A204.1 (cell line): ENCODE data around the gene TRPC1.

Source experiments
- FAIRE-seq: peaks from 2 replicates; lab custom pipeline; 2012; peaks lifted over from hg19 to GRCh38; lab: Jason Lieb, UNC

TRPC1 gene

DNA sequence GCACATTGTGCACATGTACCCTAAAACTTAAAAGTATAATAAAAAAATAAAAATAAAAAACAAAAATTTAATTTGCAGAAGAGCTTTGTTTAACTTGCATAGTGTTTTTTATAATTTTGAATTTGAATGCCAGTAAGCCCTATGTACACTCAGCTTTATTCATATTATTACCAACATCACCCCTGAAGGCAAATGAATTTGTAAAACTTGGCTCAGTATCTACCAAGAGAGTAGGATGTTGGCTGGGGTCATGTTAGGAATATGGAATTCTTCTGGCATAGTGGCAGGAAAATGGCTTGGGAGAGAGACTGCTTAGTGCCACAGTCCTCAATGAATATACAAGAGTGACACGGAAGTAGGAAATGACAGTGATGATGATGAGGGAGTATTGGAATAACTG lies 30.7 kb downstream of the TRPC1 start:
- FAIRE-seq: no peak

DNA sequence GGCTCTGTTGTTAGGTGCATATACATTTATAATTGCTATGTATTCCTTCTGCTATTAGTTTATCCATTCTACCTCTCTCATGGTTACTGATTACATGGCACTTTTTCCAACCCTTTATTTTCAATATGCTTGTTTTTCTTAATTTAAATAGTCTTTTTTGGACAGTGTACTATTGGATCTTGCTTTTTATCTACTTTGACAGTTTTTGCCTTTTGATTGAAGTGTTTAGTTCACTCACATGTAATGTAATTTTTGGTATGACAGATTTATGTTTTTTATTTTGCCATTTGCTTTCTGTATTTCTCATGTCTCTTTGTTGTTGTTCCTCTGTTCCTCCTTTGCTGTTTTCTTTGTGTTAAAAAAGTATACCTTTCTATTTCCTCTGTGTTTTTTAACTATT lies 44.5 kb downstream of the TRPC1 start:
- FAIRE-seq: no peak

- FAIRE-seq: no peak
These were observed 54.1 kb downstream of the TRPC1 start for GRCh38 chr3:142777927-142778326.

DNA sequence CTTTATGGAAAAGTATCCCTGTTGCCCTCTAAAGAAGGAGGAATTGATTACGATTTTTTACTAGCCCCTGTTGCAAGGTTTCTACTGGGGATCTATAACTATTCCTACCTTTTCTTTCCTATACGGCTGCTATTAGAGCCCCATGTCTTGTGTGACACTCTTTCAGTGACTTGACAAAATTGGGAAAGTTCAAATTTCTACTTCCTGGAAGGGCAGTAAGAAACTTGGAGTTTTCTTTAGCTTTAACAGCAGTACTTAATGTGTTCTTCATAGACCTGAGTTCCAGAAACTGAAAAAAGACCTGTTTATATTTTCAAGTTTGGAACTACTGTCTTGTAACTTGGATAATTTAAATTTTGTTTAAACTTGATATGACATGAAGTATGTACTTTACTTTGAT lies 54.7 kb downstream of the TRPC1 start:
- FAIRE-seq: no peak

DNA sequence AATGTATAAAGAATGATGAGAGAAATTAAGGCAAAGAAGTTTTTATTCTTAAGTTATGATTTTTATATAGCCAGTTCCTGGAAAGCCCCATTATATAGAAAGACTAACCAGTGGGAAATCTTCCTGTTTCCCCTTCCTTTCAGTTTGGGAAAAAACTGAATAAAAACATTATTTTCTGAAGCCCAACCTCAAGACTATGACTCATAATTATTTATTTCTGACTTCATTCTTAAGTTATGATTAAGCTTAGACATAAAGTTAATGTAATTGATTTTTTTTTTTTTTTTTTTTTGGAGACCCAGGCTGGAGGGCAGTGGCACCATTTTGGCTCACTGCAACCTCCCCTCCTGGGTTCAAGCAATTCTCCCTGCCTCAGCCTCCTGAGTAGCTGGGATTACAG lies 55.8 kb downstream of the TRPC1 start:
- no peak for FAIRE-seq

- FAIRE-seq: no peak
These were observed 58.8 kb downstream of the TRPC1 start for GRCh38 chr3:142782616-142783015.

GRCh38 chr3:142784228-142784627 lies 60.4 kb downstream of the TRPC1 start:
- FAIRE-seq: no peak

DNA sequence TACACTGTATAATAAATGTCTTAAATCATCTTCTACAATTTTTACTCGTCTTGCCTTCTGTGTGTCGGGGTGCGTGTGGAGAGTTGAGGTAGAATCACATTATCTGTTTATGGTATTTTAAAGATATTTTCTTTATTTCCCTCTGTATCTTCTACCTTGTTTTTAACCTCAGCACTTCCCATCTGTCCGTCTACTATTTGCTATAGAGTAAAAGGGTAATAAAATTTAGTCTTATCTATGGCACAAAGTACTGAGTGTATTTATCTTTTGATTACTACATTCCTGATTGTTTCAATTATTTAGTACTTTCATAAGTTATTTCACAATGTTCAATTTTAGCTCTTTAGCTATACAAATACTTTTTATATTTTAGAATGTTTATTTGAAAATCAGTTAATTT lies 62.2 kb downstream of the TRPC1 start:
- FAIRE-seq: no peak

GRCh38 chr3:142787719-142788118 lies 63.9 kb downstream of the TRPC1 start:
- FAIRE-seq: no peak

DNA sequence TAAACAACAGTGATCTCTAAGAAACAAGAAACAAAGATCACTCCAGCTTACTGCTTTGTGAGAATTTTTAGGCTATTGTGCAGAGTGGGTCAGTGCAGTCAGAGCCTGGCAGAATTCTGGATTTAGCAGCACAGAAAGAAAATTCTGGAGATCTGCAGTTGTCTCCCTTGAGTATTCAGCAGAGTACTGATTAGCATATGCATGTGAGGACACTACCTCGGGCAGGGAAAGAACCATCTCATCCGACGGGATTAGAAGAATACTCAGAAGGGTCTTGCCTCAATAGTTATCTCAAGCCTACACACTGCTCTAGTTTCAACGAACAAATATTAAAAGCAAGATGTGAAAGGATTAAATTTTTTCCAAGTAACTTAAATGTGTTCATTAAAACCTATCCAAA lies 70.7 kb downstream of the TRPC1 start:
- FAIRE-seq: no peak

DNA sequence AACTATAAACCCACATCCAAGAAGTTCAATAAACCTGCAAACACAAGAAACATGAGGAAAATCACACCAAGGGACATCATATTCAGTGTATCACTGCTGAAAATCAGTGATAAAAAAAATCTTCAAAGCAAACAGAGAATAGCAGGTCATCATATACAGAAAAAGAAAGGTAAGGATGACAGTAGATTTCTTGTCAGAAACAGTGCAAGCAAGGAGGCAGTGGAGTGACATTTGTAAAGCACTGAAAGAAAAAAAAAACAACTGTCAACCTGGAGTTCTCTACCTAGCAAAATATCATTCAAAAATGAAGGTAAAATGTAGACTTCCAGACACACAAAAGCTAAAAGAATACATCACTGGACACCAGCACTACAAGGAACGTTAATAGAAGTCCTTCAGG lies 71.5 kb downstream of the TRPC1 start:
- FAIRE-seq: no peak

DNA sequence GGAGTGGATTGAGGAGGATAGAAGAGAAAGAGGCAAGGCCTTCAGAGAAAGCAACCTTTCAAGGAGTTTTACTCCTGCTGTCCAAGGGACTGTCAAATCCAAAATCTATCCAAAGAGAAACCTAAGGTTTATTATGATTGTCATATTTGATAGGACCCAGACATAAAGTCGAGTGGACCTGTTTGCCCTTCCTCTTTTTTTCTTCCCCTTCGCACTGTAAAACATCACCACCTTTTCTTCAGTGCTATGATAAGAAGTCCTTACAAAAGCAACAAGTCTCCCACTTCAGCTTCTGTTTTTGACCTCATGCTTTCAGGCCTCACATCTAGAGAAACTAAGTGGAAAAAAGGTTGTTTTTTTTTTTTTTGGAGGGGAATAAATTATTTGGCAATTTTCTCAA lies 73.0 kb downstream of the TRPC1 start:
- FAIRE-seq: no peak

DNA sequence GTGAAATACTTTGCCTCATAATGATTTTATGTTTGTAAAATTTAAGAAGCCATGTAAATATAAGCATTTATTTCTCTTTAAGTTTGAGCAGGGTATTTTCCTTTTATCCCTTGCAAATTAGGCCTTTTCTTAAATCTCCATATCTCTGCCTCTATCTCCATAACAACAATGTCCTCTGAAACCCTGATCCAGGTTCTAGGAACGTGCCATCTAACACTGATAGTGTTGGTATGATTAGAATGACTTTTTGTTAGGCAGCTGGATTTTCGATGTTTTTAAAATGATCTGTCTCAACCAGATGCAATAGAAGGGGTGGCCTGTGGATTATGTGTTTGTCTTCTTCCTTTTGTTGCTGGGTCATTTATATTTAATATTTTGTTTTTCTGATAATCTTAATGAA lies 77.9 kb downstream of the TRPC1 start:
- FAIRE-seq: no peak

- no peak for FAIRE-seq
These were observed 79.1 kb downstream of the TRPC1 start for GRCh38 chr3:142802891-142803290.

DNA sequence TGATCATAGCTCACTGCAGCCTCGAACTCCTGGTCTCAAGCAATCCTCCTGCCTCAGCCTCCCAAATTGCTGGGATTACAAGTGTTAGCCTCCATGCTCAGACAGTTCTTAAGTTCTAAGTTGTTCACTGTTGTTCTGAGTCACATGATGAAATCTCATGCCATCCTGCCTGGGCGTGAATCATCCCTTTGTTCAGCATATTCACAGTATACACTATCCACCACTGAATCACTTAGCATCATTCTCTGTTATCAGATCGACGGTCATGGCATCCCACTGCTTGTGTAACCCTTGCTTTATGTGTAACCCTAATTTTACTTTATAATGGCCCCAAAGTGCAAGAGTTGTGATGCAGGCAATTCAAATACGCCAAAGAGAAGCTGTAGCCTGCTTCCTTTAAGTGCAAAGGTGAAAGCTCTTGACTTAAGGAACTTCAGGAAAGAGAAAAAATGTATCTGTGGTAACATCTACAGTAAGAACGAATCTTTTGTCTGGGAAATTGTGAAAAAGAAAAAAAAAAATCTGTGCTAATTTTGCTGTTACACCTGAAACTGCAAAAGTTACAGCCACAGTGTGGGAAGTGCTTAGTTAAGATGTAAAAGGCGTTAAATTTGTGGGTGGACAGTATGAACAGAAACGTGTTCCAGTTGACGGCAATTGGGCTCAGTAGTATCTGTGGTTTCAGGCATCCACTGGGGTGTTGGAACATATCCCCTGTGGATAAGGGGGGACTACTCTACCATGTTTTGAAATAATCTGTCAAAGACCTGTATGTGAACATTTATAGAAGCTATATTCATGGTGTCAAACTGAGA lies 84.5 kb downstream of the TRPC1 start:
- no peak for FAIRE-seq

DNA sequence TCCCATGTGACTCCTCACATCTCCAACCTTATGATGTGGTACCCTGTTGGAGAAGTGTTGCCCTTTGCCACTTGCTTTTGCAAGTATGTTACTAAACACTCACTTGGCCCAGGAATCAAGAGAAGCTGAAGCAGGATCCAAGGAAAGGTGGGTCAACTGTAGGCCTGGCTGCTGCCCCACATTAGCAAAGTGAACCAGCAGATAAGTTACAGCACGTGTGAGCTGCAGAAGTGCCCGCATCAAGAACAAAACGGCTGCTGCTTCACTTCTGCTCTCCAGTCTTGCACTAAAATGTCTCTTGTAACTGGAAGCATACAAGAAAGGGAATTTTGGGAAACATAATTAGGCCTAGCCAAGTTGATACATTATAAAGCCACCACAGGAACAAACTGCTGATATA lies 85.4 kb downstream of the TRPC1 start:
- no peak for FAIRE-seq

GRCh38 chr3:142815803-142816202 lies 92.0 kb downstream of the TRPC1 start:
- no peak for FAIRE-seq

DNA sequence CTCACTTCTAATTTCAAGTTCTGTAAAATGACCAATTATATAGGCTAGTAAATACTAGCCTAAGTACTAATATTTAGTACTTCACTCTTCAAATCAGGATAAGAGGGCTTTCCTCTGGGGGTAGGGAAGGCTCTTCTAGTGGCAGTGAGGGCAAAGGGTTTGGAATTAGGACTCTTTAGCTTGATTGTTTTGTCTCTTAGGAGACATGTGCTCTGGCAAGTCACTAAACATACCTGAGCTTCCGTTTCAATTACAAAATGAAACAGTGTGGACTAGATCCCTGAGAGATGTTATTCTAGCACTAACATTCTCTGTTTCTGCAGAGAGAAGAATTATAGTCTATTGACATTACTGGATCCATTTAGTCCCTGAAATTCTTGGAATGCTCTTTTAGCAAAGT lies 93.5 kb downstream of the TRPC1 start:
- FAIRE-seq: no peak

DNA sequence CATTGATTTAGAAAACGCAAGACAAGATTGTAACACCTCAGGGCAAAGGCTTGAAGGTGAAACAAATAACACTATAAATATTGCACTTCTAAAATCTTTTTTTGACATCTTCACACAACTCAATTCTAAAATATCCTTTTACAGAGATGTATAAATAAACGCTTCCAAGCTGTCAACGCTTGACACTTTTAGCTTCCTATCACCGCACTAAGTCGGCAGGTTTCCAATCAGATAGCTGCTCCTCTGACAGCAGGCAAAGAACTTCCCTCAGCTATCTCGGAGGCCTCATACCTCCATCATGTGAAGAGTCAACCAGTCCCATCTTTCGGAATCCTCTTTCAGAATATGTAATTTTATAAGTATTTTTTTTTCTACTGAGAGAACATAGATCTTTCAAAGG lies 94.1 kb downstream of the TRPC1 start:
- FAIRE-seq: no peak

GRCh38 chr3:142818651-142819050 lies 94.8 kb downstream of the TRPC1 start:
- FAIRE-seq: no peak

DNA sequence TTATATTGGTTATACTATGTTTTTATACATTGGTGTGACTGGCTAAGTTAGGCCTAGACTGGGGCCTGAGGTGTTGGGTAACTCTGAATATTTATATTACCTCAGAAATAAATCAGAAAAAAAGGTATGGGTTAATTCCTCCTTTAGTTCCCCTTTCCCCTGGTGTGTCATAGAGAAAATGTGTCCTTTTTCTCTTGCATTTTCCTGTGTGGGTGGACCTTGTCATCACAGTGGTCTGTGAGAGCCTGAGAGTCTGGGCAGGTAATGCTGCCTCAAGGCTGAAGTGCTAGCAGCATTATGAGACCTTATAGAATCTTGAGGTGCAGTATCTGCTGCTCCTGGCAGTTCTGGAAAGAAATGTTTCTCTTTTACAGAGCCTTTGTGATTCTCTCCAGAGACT lies 95.3 kb downstream of the TRPC1 start:
- FAIRE-seq: no peak

DNA sequence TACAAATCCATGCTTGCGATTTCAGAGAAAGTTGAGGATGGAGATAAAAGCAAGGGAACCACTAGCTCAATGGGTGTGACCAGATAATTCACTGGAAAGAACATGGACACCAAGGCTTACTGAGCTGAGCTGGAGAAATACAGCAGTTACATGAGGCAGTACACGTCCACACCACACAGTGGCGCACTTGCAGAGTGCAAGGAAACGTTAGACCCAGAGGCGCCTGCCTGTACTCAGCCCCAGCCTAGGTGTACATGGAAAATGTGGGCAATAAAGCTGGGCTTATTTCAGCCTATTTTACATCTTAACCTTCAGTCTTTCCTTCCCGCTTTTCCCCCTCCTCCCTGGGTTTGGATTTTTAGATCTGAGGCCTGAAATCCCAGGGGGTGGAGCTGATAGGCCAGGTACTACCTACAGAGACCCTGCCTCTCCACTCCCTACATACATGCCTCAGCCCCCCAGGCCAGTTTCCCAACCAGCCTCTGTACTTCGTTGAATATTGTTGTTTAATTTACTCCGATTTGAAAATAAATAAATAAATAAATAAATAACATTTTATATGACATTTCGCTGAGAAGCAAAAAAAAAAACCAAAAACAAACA lies 105.0 kb downstream of the TRPC1 start:
- FAIRE-seq: no peak

GRCh38 chr3:142837526-142837925 lies 113.7 kb downstream of the TRPC1 start:
- FAIRE-seq: no peak

DNA sequence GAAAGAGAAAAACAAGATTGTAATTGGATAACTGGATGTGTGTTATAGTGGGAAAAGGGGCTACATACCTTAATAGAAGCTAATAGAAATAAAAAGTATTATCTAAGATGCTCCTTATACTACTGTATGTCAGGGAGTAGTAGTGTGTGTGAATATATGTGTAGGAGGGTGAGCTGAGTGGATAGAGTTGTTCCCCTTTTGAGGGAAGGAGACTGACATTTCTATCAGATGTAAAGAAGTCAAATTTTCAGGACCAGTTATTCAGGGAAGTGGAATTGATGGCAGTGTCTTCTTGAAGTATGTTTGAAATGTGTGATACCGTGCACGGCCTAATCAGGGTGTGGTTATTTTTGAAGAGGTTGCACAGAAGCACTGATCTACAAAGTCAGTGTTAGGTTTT lies 116.0 kb downstream of the TRPC1 start:
- FAIRE-seq: no peak
